OCI-LY7 (cell line): ENCODE measurements around the gene PTCH1. TPM values are rescaled to one million over a fixed set of nuclear protein-coding genes. Genes with fewer than 3 reads are reported as not detected.

Source experiments
- BruUV-seq: library from RNA; stranded (reverse); fragments of 400-500 nt; replicated peaks from 2 replicates; lab custom pipeline; 2021; lab: Mats Ljungman, UMichigan
- CTCF ChIA-PET: fragments of 300-600 bp; sonication (Branson Sonifier 250); formaldehyde crosslinking; loops from one replicate; lab custom pipeline; 2022; ENCODE audit warnings: antibody characterized with exemption; ENCODE audit not compliant: unreplicated experiment; lab: Charles Lee
- POLR2A ChIA-PET: fragments of 300-600 bp; sonication (Branson Sonifier 250); formaldehyde crosslinking; loops from one replicate; lab custom pipeline; 2022; ENCODE audit warnings: antibody characterized with exemption; lab: Charles Lee
- DNase-seq: peaks from one replicate; pipeline ENCODE4 v3.0.0-alpha.2; 2015; ENCODE audit warnings: low spot score
- H2AFZ ChIP-seq: fragments of 200-600 bp; sonication (generic), shearing (Covaris generic); 2 replicates; pipeline ENCODE4 v1.6.1; 2014; ENCODE audit warnings: mild to moderate bottlenecking, antibody characterized with exemption, low read length, moderate library complexity
- H3K27ac ChIP-seq: fragments of 200-600 bp; sonication (generic); 2 replicates; pipeline ENCODE4 v1.5.1; 2014; ENCODE audit warnings: mixed run types, low read depth, mild to moderate bottlenecking, moderate library complexity, low read length, inconsistent platforms; ENCODE audit not compliant: poor library complexity, severe bottlenecking
- H3K36me3 ChIP-seq: fragments of 200-600 bp; sonication (generic); 2 replicates; pipeline ENCODE4 v1.6.1; 2014; ENCODE audit warnings: mild to moderate bottlenecking, antibody characterized with exemption, low read length, moderate library complexity, mixed read lengths; ENCODE audit not compliant: insufficient read depth
- H3K4me1 ChIP-seq: fragments of 200-600 bp; sonication (generic); 2 replicates; pipeline ENCODE4 v1.5.1; 2014; ENCODE audit warnings: mild to moderate bottlenecking, low read length; ENCODE audit not compliant: insufficient read depth, poor library complexity, severe bottlenecking
- H3K4me2 ChIP-seq: fragments of 200-600 bp; sonication (generic); 2 replicates; pipeline ENCODE4 v1.6.1; 2014; ENCODE audit warnings: mild to moderate bottlenecking, low read length
- H3K4me3 ChIP-seq: fragments of 200-600 bp; sonication (generic); 2 replicates; pipeline ENCODE4 v1.5.1; 2014; ENCODE audit warnings: mild to moderate bottlenecking, low read depth, low read length; ENCODE audit not compliant: poor library complexity, severe bottlenecking
- H3K79me2 ChIP-seq: fragments of 200-600 bp; sonication (generic); 2 replicates; pipeline ENCODE4 v1.6.1; 2016; ENCODE audit warnings: low read depth, mild to moderate bottlenecking, low read length, moderate library complexity, mixed read lengths; ENCODE audit not compliant: insufficient read depth
- H3K9me2 ChIP-seq: fragments of 200-600 bp; sonication (generic); 2 replicates; pipeline ENCODE4 v1.6.1; 2016; ENCODE audit warnings: mild to moderate bottlenecking, low read length, mixed read lengths; ENCODE audit not compliant: insufficient read depth
- H3K9me3 ChIP-seq: fragments of 200-600 bp; sonication (generic); 2 replicates; pipeline ENCODE4 v1.6.1; 2014; ENCODE audit warnings: mild to moderate bottlenecking, mixed run types, low read length, mixed read lengths
- H4K20me1 ChIP-seq: fragments of 200-600 bp; sonication (generic); 2 replicates; pipeline ENCODE4 v1.6.1; 2014; ENCODE audit warnings: mild to moderate bottlenecking, antibody characterized with exemption, low read length, moderate library complexity, mixed read lengths; ENCODE audit not compliant: insufficient read depth
- CTCF ChIP-seq: fragments of 200-600 bp; sonication (generic); conservative IDR thresholded peaks from 2 replicates; pipeline ENCODE4 v1.5.1; 2014; ENCODE audit warnings: mild to moderate bottlenecking, antibody characterized with exemption, low read length, moderate library complexity, mixed read lengths
- EZH2phosphoT487 ChIP-seq: fragments of 200-600 bp; sonication (generic); IDR thresholded peaks from 2 replicates; pipeline ENCODE4 v1.6.1; 2018; ENCODE audit warnings: low read depth, borderline replicate concordance, mild to moderate bottlenecking, mixed run types, antibody characterized with exemption, low read length, moderate library complexity, mixed read lengths
- intact Hi-C: fragments of 100-400 bp; cut with micrococcal nuclease; formaldehyde crosslinking; loops from one replicate; pipeline ENCODE4 v1.10.0; 2022; ENCODE audit not compliant: unreplicated experiment
- total RNA-seq, 2 experiments: library from RNA; depleted of rRNA in 1 of 2; stranded (reverse); fragments of >200 nt in 1 of 2; shearing (Covaris generic) in 1 of 2; gene quantifications; 2 replicates each; pipeline ENCODE4 v1.2.3, GENCODE V29; 2014 to 2022

The PTCH1 gene
- total RNA-seq, 2 experiments from 2014 or later = 13.1 to 36.1 TPM

- DNase-seq = peak; percentile 18
- ChIA-PET CTCF (no interaction called here), POLR2A (interaction anchor here (0.6 to 1.7 kb wide), 6 partner anchors 12 to 866 kb away, joined by 3 to 6 read pairs (median 3); no protein-coding TSS in a partner anchor)
Observed at GRCh38 chr9:95509851-95510708, 6.7 kb downstream of the PTCH1 start.

GRCh38 chr9:95508968-95509850 lies 7.6 kb downstream of the PTCH1 start:
- Histone ChIP-seq H3K4me2 (peak overlapping the region; percentile 89), H2AFZ (peak overlapping the region; percentile 71; the same call in 1 of the 2 replicates), H3K9me2 (no peaks in the 10 kb centered on the region), H3K9me3 (no peaks in the 10 kb centered on the region), H3K27ac (peak overlapping the region; percentile 76), H3K79me2 (peaks cover 43% of the 10 kb centered on the region), H4K20me1 (peaks cover 14% of the 10 kb centered on the region), H3K36me3 (no peaks in the 10 kb centered on the region), H3K4me3 (peak overlapping the region; percentile 82), H3K4me1 (peaks cover 26% of the 10 kb centered on the region)
- no TSS peak for BruUV-seq
- CTCF ChIA-PET = no interaction called here
- no peak for TF ChIP-seq CTCF
- no peak for TF ChIP-seq EZH2phosphoT487
- POLR2A ChIA-PET = interaction anchor here (0.6 to 1.7 kb wide), 6 partner anchors 11 to 191 kb away, joined by 3 to 6 read pairs (median 4); no protein-coding TSS in a partner anchor
- DNase-seq = peak; percentile 92
- intact Hi-C loops = loop anchor here (1.0 to 5.0 kb wide), 6 partner anchors 15 to 908 kb away; partner anchors contain the start of genes ERCC6L2, FANCC and ZNF367

More at GRCh38 chr9:95509851-95510708, 6.7 kb downstream of the PTCH1 start:
- peak overlapping the region; percentile 89 for H3K4me2 ChIP-seq
- H3K36me3 ChIP-seq = no peaks in the 10 kb centered on the region
- no peaks in the 10 kb centered on the region for H3K9me3 ChIP-seq
- intact Hi-C loops = loop anchor here (1.0 to 5.0 kb wide), 7 partner anchors 16 to 907 kb away; partner anchors contain the start of genes ERCC6L2, FANCC and ZNF367
- H3K4me1 ChIP-seq = peaks cover 17% of the 10 kb centered on the region
- TF ChIP-seq CTCF = no peak
- TF ChIP-seq EZH2phosphoT487 = no peak
- H4K20me1 ChIP-seq = peaks cover 8% of the 10 kb centered on the region; the same call in 1 of the 2 replicates
- H3K79me2 ChIP-seq = peaks cover 35% of the 10 kb centered on the region
- BruUV-seq = no TSS peak
- peak overlapping the region; percentile 82 for H3K4me3 ChIP-seq
- peak overlapping the region; percentile 76 for H3K27ac ChIP-seq
- peak overlapping the region; percentile 71; the same call in 1 of the 2 replicates for H2AFZ ChIP-seq
- H3K9me2 ChIP-seq = no peaks in the 10 kb centered on the region
